ENCODE data around the gene DGCR8.

DNA sequence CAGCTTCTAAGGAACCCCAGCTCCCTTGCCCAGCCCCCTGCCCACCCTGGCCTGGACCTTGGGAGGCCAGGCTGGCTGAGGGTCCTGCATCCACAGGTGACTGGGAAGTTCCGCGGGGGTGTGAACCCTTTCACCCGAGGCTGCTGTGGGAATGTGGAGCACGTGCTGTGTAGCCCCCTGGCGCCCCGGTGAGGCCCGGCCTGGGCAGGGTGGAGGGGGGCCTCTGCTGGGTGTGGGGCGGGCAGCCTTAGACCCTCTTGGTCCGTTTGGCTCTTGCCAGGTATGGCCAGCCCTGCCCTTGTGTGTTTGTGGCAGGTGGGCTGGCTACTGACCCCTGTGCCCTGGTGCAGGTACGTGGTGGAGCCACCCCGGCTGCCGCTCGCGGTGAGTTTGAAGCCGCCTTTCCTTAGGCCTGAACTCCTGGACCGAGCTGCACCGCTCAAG is 60.5 kb downstream of the DGCR8 start:
- TF ChIP-seq, protein P1, sequence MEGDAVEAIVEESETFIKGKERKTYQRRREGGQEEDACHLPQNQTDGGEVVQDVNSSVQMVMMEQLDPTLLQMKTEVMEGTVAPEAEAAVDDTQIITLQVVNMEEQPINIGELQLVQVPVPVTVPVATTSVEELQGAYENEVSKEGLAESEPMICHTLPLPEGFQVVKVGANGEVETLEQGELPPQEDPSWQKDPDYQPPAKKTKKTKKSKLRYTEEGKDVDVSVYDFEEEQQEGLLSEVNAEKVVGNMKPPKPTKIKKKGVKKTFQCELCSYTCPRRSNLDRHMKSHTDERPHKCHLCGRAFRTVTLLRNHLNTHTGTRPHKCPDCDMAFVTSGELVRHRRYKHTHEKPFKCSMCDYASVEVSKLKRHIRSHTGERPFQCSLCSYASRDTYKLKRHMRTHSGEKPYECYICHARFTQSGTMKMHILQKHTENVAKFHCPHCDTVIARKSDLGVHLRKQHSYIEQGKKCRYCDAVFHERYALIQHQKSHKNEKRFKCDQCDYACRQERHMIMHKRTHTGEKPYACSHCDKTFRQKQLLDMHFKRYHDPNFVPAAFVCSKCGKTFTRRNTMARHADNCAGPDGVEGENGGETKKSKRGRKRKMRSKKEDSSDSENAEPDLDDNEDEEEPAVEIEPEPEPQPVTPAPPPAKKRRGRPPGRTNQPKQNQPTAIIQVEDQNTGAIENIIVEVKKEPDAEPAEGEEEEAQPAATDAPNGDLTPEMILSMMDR (IDR thresholded peaks at IDR 0.05), result no peak
- TF ChIP-seq POLR2A (IDR thresholded peaks at IDR 0.05) (no peak), POLR2AphosphoS5 (IDR thresholded peaks at IDR 0.05) (no peak), EP300 (IDR thresholded peaks at IDR 0.05; ENCODE audit: low read depth) (no peak)
